ENCODE data around the gene HOXB4. TPM values are rescaled to one million over a fixed set of nuclear protein-coding genes. Genes with fewer than 3 reads are reported as not detected.

The HOXB4 gene
- total RNA-seq, 1 experiment from 2014 or later: 27.9 TPM

DNA sequence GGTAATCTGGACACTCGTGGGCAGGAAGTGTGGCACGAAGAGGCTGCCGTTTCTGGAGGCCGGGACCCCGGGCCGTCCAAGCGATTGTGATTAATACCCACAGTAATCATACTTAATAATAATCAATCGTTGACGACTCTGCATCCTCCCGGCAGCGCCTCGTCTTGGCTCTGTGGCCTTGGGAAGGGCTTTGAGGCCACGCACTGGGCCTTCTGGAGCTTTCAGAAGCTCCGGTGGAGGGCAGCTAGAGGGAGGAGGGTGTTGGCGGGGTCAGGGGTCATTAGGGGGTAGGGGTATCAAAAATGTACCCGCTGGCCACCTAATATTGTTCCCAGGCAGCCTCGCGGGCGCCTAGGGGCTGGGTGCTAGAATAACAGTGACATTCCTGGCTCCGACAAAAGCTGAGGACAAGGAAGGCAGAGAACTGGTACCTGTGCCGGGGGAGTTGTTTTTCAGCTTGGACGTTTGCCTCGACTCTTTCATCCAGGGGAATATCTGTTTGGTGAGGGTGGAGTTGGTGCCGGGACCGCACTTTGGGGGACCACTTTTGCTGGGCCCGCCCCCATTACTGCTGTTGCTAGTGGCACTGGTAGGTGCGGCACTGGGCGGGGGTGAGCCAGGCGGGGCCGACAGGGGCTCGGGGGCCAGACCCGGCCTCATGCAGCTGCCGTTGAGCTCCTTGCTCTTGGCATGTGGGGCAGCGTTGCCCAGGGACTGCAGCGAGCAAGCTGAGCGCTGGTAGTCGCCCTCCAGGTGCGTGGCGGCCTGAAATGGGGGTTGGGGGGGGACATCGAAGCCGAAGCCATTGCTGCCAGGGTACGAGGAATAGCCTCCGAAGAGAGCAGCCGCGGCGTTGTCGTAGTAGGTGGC, 26.3 kb downstream of the HOXB4 start:
- ChIA-PET CTCF (interaction anchor here (0.7 to 0.9 kb wide), 3 partner anchors 11 to 51 kb away, joined by 3 to 4 read pairs (median 3); no protein-coding TSS in a partner anchor), POLR2A (no interaction called here)
- ATAC-seq (no peak), DNase-seq (ENCODE audit: low read depth, low spot score) (no peak)
- Histone ChIP-seq H3K27ac (ENCODE audit: low read length) (peak overlapping the region; percentile 91), H3K4me1 (ENCODE audit: control insufficient read depth, insufficient read depth, low read length) (peaks cover 79% of the 10 kb centered on the region), H3K27me3 (ENCODE audit: control insufficient read depth, insufficient read depth, low read length) (no peaks in the 10 kb centered on the region), H3K4me3 (ENCODE audit: low read depth in 2 of 2, low read length in 2 of 2) (no peak overlapping the region), H3K9me3 (ENCODE audit: control insufficient read depth, insufficient read depth, low read depth, low read length) (no peaks in the 10 kb centered on the region), H3K36me3 (ENCODE audit: control insufficient read depth, insufficient read depth, low read length) (peaks cover 26% of the 10 kb centered on the region)
- TF ChIP-seq TCF7L2 (IDR thresholded peaks at IDR 0.05; ENCODE audit: low read depth, low read length) (no peak), POLR2AphosphoS5 (IDR thresholded peaks at IDR 0.05; ENCODE audit: low read depth, low read length) (peak; percentile 31), SIN3A (IDR thresholded peaks at IDR 0.05; ENCODE audit: borderline replicate concordance, insufficient read depth, low read depth, low read length) (0 out of 2 replicates have a peak, but pooled peaks have one; percentile 26)
- TF ChIP-seq, protein P1, sequence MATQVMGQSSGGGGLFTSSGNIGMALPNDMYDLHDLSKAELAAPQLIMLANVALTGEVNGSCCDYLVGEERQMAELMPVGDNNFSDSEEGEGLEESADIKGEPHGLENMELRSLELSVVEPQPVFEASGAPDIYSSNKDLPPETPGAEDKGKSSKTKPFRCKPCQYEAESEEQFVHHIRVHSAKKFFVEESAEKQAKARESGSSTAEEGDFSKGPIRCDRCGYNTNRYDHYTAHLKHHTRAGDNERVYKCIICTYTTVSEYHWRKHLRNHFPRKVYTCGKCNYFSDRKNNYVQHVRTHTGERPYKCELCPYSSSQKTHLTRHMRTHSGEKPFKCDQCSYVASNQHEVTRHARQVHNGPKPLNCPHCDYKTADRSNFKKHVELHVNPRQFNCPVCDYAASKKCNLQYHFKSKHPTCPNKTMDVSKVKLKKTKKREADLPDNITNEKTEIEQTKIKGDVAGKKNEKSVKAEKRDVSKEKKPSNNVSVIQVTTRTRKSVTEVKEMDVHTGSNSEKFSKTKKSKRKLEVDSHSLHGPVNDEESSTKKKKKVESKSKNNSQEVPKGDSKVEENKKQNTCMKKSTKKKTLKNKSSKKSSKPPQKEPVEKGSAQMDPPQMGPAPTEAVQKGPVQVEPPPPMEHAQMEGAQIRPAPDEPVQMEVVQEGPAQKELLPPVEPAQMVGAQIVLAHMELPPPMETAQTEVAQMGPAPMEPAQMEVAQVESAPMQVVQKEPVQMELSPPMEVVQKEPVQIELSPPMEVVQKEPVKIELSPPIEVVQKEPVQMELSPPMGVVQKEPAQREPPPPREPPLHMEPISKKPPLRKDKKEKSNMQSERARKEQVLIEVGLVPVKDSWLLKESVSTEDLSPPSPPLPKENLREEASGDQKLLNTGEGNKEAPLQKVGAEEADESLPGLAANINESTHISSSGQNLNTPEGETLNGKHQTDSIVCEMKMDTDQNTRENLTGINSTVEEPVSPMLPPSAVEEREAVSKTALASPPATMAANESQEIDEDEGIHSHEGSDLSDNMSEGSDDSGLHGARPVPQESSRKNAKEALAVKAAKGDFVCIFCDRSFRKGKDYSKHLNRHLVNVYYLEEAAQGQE (IDR thresholded peaks at IDR 0.05; ENCODE audit: insufficient read depth in 1 of 2, low read depth in 2 of 2, low read length in 1 of 2): 0 out of 4 replicates have a peak, but pooled peaks of 1 of the 2 experiments have one; percentile 41
- TF ChIP-seq, protein P2, sequence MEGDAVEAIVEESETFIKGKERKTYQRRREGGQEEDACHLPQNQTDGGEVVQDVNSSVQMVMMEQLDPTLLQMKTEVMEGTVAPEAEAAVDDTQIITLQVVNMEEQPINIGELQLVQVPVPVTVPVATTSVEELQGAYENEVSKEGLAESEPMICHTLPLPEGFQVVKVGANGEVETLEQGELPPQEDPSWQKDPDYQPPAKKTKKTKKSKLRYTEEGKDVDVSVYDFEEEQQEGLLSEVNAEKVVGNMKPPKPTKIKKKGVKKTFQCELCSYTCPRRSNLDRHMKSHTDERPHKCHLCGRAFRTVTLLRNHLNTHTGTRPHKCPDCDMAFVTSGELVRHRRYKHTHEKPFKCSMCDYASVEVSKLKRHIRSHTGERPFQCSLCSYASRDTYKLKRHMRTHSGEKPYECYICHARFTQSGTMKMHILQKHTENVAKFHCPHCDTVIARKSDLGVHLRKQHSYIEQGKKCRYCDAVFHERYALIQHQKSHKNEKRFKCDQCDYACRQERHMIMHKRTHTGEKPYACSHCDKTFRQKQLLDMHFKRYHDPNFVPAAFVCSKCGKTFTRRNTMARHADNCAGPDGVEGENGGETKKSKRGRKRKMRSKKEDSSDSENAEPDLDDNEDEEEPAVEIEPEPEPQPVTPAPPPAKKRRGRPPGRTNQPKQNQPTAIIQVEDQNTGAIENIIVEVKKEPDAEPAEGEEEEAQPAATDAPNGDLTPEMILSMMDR (IDR thresholded peaks at IDR 0.05): no peak
- in situ Hi-C loops (cut with HindIII; ENCODE audit: low pct_unique_long_range_greater_than_20kb, low sequenced_read_pairs): no loop called here
- BruUV-seq (replicated peaks): no TSS peak
- intact Hi-C loops (cut with micrococcal nuclease; ENCODE audit: unreplicated experiment): no loop called here

DNA sequence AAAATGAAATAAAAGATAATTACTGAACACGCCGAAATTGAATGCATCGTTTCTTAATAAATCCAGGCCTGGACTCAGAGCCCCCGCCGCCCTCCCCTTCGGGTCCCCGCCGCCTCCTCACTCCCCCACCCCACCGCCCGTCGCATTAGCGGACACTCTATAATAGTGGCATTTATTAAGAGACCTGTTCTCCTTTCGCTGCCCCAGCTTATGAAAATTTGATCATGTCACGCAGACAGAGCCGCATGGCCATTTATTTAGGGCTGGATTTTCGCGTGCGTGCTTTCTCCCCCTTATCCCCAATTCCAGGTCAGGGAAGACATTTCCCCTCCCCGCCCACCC, 27.0 kb downstream of the HOXB4 start:
- TF ChIP-seq, protein P1 (IDR thresholded peaks at IDR 0.05; ENCODE audit: insufficient read depth in 1 of 2, low read depth in 2 of 2, low read length in 1 of 2): no peak
- TF ChIP-seq SIN3A (IDR thresholded peaks at IDR 0.05; ENCODE audit: borderline replicate concordance, insufficient read depth, low read depth, low read length): no peak
- no peak for TF ChIP-seq TCF7L2 (IDR thresholded peaks at IDR 0.05; ENCODE audit: low read depth, low read length)
- no peak for TF ChIP-seq POLR2AphosphoS5 (IDR thresholded peaks at IDR 0.05; ENCODE audit: low read depth, low read length)
- TF ChIP-seq, protein P2 (IDR thresholded peaks at IDR 0.05): no peak
- in situ Hi-C loops (cut with HindIII; ENCODE audit: low pct_unique_long_range_greater_than_20kb, low sequenced_read_pairs): no loop called here
- Histone ChIP-seq H3K4me3 (ENCODE audit: low read depth in 2 of 2, low read length in 2 of 2) (no peak overlapping the region), H3K4me1 (ENCODE audit: control insufficient read depth, insufficient read depth, low read length) (peaks cover 79% of the 10 kb centered on the region), H3K27me3 (ENCODE audit: control insufficient read depth, insufficient read depth, low read length) (no peaks in the 10 kb centered on the region), H3K36me3 (ENCODE audit: control insufficient read depth, insufficient read depth, low read length) (peaks cover 26% of the 10 kb centered on the region), H3K27ac (ENCODE audit: low read length) (peak overlapping the region; percentile 91), H3K9me3 (ENCODE audit: control insufficient read depth, insufficient read depth, low read depth, low read length) (no peaks in the 10 kb centered on the region)
- no TSS peak for BruUV-seq (replicated peaks)
- ChIA-PET POLR2A (no interaction called here), CTCF (no interaction called here)
- ATAC-seq (no peak), DNase-seq (ENCODE audit: low read depth, low spot score) (no peak)
- intact Hi-C loops (cut with micrococcal nuclease; ENCODE audit: unreplicated experiment): no loop called here

Measured in Panc1 (cell line).